Mammary epithelial cell (primary cell): Measurements from ENCODE around the gene RABL6.

ENCODE experiments used
- EZH2 ChIP-seq: IDR thresholded peaks from 2 replicates; pipeline ENCODE4 v1.6.1; 2012; ENCODE audit warnings: low read length, inconsistent platforms, borderline replicate concordance
- TF ChIP-seq, protein P1 (sequence below), 2 donors: IDR thresholded peaks in 1 of 2; conservative IDR thresholded peaks in 1 of 2; 2 replicates each; pipeline ENCODE4 v1.5.1; 2011 to 2012; ENCODE audit warnings: inconsistent platforms in 2 of 2, low read length in 2 of 2, mild to moderate bottlenecking in 2 of 2, control low read depth in 1 of 2, low read depth in 1 of 2; ENCODE audit not compliant: insufficient read depth in 1 of 2; ENCODE audit errors: extremely low read depth in 1 of 2

DNA sequence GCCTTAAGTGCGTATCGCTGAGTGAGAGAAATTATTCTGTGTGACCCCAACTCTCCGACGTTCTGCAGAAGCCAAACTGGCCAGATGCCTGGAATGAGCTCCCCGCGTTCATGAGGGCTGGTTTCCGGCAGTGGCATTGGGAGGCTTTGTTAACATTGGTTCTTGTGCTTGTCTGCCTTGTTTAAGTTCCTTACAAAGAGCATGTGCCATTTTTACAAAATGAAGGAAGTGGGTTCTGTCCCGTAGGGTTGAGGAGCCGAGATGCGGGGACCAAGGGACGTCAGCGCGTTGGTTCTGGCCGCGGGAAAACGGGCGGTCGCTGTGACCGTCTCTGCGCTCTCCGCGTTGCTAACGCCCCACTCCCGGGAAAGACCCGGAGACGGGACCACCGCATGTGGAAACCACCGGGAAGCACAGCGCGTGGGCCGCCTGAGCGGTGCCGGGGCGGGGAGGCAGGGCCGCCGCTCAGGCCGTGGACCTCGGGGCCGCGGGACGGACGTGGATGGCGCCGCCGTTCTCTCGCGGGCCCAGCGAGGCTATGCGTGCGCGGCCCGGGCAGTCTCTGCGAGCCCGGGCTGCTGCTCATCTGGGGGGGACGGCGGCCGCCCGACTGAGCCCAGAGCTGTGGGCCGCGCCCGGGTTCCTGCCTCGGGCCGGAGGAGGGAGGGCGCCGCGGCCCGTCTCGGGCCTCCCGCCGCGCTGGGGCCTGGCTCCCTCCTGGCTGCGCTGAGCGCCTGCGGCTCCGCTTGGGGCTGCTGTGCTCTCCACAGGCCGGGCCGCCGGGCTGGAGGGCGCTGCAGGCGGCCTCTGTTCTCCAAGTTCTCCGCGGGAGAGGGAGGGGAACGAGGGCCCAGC, 13.4 kb downstream of the RABL6 start:
- TF ChIP-seq, protein P1, sequence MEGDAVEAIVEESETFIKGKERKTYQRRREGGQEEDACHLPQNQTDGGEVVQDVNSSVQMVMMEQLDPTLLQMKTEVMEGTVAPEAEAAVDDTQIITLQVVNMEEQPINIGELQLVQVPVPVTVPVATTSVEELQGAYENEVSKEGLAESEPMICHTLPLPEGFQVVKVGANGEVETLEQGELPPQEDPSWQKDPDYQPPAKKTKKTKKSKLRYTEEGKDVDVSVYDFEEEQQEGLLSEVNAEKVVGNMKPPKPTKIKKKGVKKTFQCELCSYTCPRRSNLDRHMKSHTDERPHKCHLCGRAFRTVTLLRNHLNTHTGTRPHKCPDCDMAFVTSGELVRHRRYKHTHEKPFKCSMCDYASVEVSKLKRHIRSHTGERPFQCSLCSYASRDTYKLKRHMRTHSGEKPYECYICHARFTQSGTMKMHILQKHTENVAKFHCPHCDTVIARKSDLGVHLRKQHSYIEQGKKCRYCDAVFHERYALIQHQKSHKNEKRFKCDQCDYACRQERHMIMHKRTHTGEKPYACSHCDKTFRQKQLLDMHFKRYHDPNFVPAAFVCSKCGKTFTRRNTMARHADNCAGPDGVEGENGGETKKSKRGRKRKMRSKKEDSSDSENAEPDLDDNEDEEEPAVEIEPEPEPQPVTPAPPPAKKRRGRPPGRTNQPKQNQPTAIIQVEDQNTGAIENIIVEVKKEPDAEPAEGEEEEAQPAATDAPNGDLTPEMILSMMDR (conservative IDR thresholded peaks at IDR 0.05 in 1 of 2, IDR thresholded peaks at IDR 0.05 in 1 of 2; ENCODE audit: extremely low read depth in 1 of 2, insufficient read depth in 1 of 2, low read depth in 1 of 2, low read length in 2 of 2) = no peak
- TF ChIP-seq EZH2 = no peak
